GM13977 (cell line): ENCODE measurements around the gene KLHDC2.
"Not testable (repeated sequence)": the region's sequence is repeated elsewhere in the genome, so short reads cannot be mapped to it uniquely, and the experiment has no call there.

ENCODE experiments used
- DNase-seq: peaks from one replicate; pipeline ENCODE4 v3.0.0; 2012; ENCODE audit warnings: low spot score
- CTCF ChIP-seq: IDR thresholded peaks from 2 replicates; pipeline ENCODE4 v1.5.1; 2012; ENCODE audit warnings: mild to moderate bottlenecking, control low read depth; ENCODE audit not compliant: insufficient read depth; ENCODE audit errors: extremely low read depth, missing control alignments
- in situ Hi-C: fragments of 300-500 bp; cut with MboI; formaldehyde crosslinking; loops from one replicate; pipeline ENCODE4 v1.12.0; 2022; ENCODE audit warnings: low sequenced_read_pairs, low pct_unique_long_range_greater_than_20kb, mixed read lengths, inconsistent platforms; ENCODE audit not compliant: unreplicated experiment

The KLHDC2 gene

DNA sequence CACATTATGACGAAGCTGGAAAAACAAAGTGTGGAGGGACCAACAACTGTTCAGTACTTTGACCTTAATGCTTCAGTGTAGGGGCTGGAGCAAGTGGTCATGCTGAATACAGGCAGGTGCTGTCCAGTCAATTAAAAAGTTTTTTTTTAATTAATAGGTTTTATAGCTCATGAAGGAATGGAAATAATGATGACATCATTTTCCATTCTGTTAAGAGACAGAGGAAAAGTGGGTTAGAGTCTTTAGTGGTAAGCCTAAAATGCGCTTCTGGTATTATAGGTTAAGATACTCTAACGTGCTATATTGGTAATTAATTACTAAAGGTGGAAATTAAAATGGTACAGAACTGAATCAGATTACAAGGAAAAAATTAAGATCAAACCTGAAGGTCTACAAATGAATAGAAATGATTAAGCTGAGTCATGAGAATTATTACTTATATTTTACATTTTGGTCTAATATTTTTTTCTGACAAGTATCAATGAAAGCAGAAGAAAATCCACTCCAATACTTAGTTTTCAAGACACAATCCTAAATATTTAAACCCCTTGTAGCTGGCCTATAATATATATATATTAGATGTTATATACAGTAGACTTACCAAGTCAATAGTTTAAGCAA, 15.6 kb downstream of the KLHDC2 start:
- DNase-seq = no peak
- no peak for TF ChIP-seq CTCF
- in situ Hi-C loops = no loop called here

GRCh38 chr14:49786315-49786714, 18.4 kb downstream of the KLHDC2 start:
- no peak for DNase-seq
- in situ Hi-C loops = no loop called here
- no peak for TF ChIP-seq CTCF

- in situ Hi-C loops = no loop called here
- no peak for DNase-seq
- TF ChIP-seq CTCF = no peak
Measured at GRCh38 chr14:49792618-49793017, 24.7 kb downstream of the KLHDC2 start.

DNA sequence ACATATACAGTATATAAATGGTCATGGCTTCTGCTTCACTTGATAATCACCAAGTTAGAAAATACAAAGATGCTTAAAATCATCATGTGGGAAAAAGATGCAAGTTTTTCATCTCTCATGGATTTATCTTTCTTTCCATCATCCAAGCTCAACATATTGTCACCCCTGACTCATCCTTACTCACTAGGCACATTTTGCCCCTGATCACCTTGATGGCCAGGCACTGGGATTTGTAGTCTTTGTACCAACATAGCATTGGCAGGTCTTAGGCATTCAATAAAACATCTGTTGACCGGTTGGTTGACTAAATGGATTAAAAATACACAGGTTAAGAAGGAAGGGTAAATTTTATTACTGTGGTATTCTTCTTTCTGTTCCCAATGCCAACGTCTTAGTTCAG, 28.1 kb downstream of the KLHDC2 start:
- in situ Hi-C loops = no loop called here
- TF ChIP-seq CTCF = no peak
- DNase-seq = no peak

GRCh38 chr14:49808780-49809179, 40.8 kb downstream of the KLHDC2 start:
- TF ChIP-seq CTCF = no peak
- in situ Hi-C loops = no loop called here
- no peak for DNase-seq

GRCh38 chr14:49816118-49816517, 48.2 kb downstream of the KLHDC2 start:
- DNase-seq, in situ Hi-C loops: not testable (repeated sequence)

GRCh38 chr14:49816844-49817243, 48.9 kb downstream of the KLHDC2 start:
- no peak for DNase-seq
- in situ Hi-C loops = no loop called here
- TF ChIP-seq CTCF = no peak
